Measurements from ENCODE around the gene IL25.

IL25 gene

DNA sequence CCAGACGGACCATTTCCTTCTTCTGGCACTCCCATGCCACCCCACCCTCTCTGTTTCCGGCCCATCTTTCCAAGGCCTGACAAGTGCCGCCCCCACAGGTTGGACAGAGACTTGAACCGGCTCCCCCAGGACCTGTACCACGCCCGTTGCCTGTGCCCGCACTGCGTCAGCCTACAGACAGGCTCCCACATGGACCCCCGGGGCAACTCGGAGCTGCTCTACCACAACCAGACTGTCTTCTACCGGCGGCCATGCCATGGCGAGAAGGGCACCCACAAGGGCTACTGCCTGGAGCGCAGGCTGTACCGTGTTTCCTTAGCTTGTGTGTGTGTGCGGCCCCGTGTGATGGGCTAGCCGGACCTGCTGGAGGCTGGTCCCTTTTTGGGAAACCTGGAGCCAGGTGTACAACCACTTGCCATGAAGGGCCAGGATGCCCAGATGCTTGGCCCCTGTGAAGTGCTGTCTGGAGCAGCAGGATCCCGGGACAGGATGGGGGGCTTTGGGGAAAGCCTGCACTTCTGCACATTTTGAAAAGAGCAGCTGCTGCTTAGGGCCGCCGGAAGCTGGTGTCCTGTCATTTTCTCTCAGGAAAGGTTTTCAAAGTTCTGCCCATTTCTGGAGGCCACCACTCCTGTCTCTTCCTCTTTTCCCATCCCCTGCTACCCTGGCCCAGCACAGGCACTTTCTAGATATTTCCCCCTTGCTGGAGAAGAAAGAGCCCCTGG, 3.1 kb downstream of the IL25 start:
- H3K4me3 ChIP-seq (ENCODE audit: low read length): no peak overlapping the region

GRCh38 chr14:23376482-23377197, 4.0 kb downstream of the IL25 start, which contains the start of gene CMTM5:
Gene CMTM5, plus strand, starts transcription at chr14:23377046. Its CDS starts 206 bp downstream, at chr14:23377252.
- TF ChIP-seq, protein P1, sequence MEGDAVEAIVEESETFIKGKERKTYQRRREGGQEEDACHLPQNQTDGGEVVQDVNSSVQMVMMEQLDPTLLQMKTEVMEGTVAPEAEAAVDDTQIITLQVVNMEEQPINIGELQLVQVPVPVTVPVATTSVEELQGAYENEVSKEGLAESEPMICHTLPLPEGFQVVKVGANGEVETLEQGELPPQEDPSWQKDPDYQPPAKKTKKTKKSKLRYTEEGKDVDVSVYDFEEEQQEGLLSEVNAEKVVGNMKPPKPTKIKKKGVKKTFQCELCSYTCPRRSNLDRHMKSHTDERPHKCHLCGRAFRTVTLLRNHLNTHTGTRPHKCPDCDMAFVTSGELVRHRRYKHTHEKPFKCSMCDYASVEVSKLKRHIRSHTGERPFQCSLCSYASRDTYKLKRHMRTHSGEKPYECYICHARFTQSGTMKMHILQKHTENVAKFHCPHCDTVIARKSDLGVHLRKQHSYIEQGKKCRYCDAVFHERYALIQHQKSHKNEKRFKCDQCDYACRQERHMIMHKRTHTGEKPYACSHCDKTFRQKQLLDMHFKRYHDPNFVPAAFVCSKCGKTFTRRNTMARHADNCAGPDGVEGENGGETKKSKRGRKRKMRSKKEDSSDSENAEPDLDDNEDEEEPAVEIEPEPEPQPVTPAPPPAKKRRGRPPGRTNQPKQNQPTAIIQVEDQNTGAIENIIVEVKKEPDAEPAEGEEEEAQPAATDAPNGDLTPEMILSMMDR (IDR thresholded peaks at IDR 0.05; ENCODE audit: insufficient read depth, low read depth, low read length, missing control alignments): no peak
- H3K4me3 ChIP-seq (ENCODE audit: low read length): no peak within 1 kb of the TSS
- no peak for DNase-seq (ENCODE audit: low read depth)

More for the DNA sequence above, 3.1 kb downstream of the IL25 start:
- TF ChIP-seq, protein P1 (IDR thresholded peaks at IDR 0.05; ENCODE audit: insufficient read depth, low read depth, low read length, missing control alignments): no peak
- DNase-seq (ENCODE audit: low read depth): no peak

GRCh38 chr14:23377198-23377550, 4.6 kb downstream of the IL25 start:
- no peak overlapping the region for H3K4me3 ChIP-seq (ENCODE audit: low read length)
- no peak for DNase-seq (ENCODE audit: low read depth)
- TF ChIP-seq, protein P1 (IDR thresholded peaks at IDR 0.05; ENCODE audit: insufficient read depth, low read depth, low read length, missing control alignments): no peak

GRCh38 chr14:23377573-23378563, 5.3 kb downstream of the IL25 start:
- TF ChIP-seq, protein P1 (IDR thresholded peaks at IDR 0.05; ENCODE audit: insufficient read depth, low read depth, low read length, missing control alignments): no peak
- DNase-seq (ENCODE audit: low read depth): no peak
- H3K4me3 ChIP-seq (ENCODE audit: low read length): no peak overlapping the region

- DNase-seq (ENCODE audit: low read depth): no peak
- H3K4me3 ChIP-seq (ENCODE audit: low read length): no peak overlapping the region
- TF ChIP-seq, protein P1 (IDR thresholded peaks at IDR 0.05; ENCODE audit: insufficient read depth, low read depth, low read length, missing control alignments): no peak
These were observed 6.1 kb downstream of the IL25 start for GRCh38 chr14:23378612-23379220.
